ENCODE measurements around the gene FLII.
A peak's percentile ranks its signal among the peaks of the same experiment; 100 is the strongest.

Gene FLII

DNA sequence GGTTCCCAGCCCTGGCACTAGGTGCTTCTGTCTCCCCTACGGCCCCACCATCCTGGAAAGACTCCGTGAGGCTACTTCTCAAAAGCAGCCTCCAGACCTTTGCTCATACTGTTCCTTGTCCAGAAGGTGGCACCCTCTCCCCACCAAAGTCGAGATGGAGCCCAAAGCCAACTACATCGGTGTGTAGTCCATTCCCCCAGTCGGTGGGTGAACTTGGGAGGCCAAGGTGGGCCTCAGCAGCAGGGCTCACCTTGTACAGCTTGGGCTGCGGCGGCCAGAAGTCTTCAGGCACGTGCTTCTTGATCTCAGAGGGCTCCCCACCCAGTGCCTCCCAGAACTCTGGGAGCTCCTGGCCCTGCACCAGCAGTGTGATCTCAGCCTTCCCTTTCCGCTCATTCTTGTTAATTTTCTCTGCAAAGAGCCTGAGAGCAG is 10.2 kb downstream of the FLII start:
- peak in 41 of 42 donors; percentile 42 to 90 (median 76) for DNase-seq
- intact Hi-C loops (cut with DNase I): no loop called here

- intact Hi-C loops (cut with DNase I): no loop called here
These were observed 10.9 kb downstream of the FLII start for GRCh38 chr17:18247613-18248001.

DNA sequence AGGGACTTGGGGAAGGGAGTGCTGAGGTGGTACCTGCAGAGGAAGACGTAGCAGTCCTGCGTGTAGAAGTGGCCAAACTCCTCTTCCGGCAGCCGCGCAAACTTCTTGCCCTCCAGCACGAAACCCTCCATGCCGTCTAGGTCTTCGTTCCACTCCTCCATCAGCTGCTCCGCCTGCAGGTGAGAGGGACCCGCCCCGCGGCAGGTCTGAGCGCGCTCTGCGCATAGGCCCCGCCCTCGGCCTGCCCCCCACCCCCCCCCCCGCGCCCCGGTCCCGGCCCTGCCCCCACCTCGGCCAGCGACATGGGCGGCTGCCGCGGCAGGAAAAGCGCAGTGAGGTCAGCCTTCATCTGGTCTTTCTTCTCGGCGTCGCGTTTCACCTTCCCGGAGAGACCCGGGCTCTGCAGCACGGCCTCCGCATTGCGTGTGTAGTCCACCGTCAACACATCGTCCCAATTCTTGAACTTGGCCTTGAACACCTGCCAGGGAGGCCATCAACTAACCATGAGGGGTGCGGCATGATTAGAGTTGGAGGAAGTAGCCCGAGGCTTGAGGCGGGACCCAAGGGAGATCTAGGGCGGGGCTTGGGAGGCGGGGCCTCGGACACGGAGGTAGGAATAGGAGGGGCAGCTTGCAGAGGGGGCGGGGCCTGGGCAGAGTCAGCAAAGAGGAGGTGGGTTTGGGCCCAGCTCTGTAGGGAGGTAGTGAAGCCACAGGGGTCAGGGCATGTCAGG is 11.5 kb downstream of the FLII start:
- intact Hi-C loops (cut with DNase I): no loop called here
- peak in 4 of 42 donors; percentile 28 to 67 (median 42) for DNase-seq

More at GRCh38 chr17:18247613-18248001, 10.9 kb downstream of the FLII start:
- DNase-seq: peak in 39 of 42 donors; percentile 23 to 79 (median 56)

GRCh38 chr17:18246109-18246725 is 12.3 kb downstream of the FLII start:
- intact Hi-C loops (cut with DNase I): no loop called here

DNA sequence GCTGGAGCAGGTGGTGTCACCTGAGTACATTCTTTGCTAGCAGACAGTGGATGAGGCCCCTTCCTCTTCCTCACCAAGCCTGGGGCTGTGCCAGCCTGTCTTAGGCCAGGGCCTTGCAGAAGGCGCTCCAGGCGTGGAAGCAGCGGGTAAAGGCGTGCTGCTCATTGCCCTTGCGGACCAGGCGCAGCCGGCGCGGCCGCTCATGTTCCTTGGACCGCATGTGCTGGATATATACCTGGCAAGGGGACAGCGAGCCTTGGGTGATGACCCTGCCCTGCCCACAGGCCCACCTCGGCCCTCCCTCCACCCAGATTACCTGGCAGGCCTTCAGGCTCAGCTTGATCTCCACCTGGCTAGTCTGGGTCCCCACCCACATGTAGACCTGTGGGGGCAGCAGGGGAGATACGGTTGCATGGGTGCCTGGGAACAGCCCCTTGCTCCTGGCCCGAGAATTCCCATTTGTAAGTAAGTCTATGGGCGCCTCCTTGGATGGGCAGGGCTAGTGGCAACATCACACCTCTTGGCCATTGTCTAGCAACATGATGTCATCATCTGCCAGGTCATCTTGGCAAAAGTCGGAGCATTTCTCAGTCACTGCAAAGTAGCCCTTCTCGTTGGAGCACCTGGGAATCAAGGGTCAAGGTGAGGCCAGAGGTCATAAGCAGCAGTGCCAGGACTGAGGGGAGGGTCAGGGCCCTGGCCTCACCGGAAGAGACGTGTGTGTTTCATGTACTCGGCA is 13.3 kb downstream of the FLII start:
- intact Hi-C loops (cut with DNase I): no loop called here
- DNase-seq: no peak

More at GRCh38 chr17:18246109-18246725, 12.3 kb downstream of the FLII start:
- no peak for DNase-seq

DNA sequence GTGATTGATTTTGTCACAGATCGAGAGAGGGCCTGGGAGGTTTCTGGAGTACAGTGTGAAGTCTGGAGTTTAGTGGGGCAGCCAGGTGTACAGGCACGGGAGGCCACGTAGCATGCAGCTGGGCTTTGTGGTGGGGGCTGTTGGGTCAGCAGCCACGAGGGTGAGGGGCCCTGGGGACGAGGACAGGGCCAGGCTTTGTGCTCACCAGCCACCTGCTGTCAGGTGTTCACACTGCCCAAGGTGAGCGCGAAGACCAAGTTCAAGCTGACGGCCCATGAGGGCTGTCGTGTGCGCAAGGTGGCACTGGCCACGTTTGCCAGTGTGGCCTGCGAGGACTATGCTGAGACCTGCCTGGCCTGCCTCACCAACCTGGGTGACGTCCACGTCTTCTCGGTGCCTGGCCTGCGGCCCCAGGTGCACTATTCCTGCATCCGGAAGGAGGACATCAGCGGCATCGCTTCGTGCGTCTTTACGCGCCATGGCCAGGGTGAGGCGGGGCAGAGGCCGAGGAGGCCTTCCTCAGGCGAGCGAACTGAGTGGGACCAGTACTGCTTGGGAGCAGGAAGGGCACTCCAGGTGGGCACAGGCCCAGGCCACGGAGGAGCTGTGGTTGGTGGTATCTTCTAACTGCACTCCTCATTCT is 17.2 kb downstream of the FLII start:
- intact Hi-C loops (cut with DNase I): no loop called here
- no peak for DNase-seq

- intact Hi-C loops (cut with DNase I): no loop called here
- DNase-seq: no peak
These were observed 18.1 kb downstream of the FLII start for GRCh38 chr17:18240449-18240848.

GRCh38 chr17:18238299-18238698 is 20.2 kb downstream of the FLII start:
- intact Hi-C loops (cut with DNase I): no loop called here
- no peak for DNase-seq

DNA sequence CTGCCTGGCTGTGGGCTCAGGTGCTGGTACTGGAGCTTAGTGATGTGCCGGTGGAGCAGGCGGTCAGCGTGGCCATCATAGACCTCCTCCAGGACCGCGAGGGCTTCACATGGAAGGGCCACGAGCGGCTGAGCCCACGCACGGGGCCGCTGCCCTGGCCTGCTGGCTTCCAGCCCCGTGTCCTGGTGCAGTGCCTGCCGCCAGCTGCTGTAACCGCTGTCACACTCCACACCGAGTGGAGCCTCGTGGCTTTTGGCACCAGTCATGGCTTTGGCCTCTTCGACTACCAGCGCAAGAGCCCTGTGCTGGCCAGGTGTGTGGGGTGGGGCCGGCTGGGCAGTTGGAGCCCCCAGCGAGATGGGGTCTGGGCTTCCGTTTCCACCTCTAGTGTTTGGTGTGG is 21.1 kb downstream of the FLII start:
- no peak for DNase-seq
- intact Hi-C loops (cut with DNase I): no loop called here

DNA sequence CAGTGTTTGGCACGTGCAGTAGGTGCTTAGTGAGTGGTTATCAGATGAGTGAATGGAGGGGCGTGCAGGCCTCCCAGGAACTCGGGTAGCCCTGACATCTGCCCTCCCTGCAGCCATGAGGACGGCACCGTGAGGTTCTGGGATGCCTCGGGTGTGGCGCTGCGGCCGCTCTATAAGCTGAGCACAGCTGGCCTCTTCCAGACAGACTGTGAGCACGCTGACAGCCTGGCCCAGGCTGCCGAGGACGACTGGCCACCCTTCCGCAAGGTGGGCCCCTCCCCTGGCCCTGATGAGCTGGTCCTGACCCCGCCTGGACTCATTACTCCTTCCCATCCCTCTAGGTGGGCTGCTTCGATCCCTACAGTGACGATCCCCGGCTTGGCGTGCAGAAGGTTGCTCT is 22.0 kb downstream of the FLII start:
- no peak for DNase-seq
- intact Hi-C loops (cut with DNase I): no loop called here

GRCh38 chr17:18235743-18236256 is 22.7 kb downstream of the FLII start:
- no peak for DNase-seq
- intact Hi-C loops (cut with DNase I): no loop called here

DNA sequence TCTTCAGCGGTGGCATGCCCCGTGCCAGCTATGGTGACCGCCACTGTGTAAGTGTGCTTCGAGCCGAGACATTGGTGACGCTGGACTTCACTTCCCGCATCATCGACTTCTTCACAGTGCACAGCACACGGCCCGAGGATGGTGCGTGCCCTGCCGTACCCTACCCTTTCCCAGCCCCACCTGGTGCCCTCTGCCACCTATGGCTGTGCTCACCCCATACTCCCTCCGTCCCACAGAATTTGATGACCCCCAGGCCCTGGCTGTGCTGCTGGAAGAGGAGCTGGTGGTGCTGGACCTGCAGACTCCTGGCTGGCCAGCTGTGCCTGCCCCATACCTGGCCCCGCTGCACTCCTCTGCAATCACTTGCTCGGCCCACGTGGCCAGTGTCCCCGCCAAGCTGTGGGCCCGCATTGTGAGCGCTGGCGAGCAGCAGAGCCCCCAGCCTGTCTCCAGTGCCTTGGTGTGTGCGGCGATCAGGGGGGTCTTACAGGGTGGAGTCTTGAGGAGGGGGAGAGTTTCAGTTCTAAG is 23.6 kb downstream of the FLII start:
- DNase-seq: no peak
- intact Hi-C loops (cut with DNase I): no loop called here

DNA sequence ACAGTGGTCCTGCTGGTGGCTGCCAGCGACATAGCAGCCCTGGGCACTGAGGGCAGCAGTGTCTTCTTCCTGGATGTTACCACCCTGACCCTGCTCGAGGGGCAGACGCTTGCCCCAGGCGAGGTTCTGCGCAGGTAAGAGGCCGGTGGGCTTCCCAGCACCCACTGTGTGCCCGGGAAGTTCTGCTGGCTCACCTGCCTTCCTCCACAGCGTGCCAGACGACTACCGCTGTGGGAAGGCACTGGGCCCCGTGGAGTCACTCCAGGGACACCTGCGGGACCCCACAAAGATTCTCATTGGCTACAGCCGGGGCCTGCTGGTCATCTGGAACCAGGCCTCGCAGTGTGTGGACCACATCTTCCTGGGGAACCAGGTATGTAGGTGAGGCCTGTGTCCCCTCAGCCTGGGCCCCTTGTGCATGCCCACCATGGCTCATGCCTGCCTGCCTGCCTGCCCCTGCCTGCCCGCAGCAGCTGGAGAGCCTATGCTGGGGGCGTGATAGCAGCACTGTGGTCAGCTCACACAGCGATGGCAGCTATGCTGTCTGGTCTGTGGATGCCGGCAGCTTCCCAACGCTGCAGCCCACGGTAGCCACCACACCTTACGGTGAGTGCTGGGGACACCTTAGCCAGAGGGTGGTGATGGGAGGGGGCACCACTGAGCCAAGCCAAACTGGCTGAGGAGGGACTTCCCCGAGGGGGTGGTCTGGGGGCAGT is 24.6 kb downstream of the FLII start:
- intact Hi-C loops (cut with DNase I): no loop called here
- no peak for DNase-seq

DNA sequence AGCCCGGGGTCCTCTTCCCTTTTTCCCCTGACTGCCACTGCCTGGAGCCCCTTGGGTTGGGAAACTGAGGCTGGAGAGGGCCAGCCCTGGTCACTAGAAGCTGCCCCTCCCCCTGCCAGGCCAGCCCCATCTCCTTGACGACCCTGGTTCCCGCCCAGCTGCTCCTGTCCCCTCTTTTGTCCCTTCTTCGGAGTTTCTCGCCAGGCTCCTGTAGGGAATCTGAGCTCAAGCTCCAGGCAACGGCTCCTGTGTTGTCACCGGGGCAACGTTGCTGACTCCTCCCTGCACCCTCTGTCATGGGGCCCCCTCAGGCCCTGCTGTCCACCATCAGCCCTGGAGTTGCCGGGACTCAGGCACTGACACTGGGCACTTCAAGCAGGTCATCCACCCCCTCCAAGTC is 27.4 kb downstream of the FLII start:
- intact Hi-C loops (cut with DNase I): no loop called here
- peak in 14 of 42 donors; percentile 22 to 59 (median 46) for DNase-seq

DNA sequence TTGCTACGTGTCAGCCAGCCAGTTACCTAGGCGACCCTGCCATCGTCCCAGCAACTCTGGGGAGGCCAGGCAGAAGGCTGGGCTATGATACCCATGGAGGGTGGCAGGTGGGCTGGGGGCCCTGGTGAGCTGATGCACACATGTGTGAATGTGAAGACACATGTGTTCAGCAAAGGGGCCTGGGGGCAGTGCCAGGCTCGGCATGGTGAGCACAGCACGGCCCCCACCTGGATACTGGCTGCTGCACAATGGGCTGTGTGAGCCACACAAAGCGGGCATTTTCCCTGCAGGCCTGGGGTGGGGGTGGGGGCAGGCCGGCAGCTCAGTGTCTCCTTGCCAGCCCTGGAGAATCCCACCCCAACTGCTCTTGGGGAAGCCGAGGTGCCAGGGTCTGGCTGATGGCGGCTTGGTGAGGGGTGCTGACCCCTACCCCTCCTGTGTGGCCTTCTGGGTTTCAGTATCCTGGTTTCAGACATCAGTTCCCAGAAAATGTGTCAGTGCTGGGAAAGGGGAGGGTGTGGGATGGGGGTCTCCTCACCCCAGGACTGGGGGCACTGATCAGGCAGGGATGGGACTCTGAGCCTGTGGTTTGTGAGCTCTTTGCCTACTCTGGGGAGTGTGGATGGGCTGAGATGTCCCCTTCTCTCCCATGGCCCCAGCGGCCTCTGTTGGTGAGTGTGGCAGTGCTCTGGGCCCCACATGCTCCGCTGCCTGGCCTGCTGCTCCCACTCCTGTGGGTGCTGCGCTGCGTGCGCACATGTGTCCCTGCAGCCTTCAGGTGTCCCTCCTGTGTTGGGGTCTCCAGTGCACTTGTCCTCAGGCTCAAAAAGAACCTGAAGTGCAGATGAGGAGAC is 28.0 kb downstream of the FLII start:
- peak; percentile 58 to 91 (median 80) for DNase-seq
- intact Hi-C loops (cut with DNase I): no loop called here

DNA sequence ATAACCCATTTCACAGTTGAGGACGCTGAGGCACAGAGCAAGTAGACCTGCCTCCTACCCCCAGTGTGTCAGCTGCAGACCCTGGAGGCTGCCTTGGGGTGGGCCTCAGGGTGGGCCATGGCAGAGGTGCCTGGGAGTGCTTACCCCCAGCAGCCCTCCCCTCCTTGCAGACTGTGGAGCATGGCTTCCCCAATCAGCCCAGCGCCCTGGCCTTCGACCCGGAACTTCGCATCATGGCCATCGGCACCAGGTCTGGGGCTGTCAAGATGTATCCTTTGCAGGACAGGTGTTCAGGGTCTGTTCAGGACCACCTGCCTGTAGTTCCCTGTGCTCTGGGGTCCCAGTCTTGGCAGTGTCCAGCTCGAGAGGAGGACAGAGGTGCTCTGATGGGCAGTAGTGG is 28.8 kb downstream of the FLII start:
- intact Hi-C loops (cut with DNase I): no loop called here
- DNase-seq: no peak

DNA sequence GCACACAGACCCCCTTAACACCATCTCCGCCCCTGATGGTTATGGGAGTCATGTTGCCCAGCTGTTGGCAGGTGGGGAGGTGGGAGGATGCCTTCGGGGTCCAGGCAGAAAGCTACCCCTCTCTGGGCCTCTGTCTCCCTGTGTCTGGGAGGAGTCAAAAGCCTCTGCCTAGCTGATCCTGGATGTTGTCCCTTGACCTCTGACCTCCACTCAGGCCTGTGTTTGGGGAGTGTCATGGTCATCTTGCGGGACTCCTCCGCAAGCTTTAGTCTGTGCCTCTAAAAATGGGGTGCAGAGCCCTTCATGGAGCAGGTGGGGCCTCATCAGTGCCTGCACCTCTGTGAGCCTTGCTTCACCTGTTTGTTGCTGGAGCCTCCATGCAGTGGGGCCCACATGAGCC is 29.3 kb downstream of the FLII start:
- intact Hi-C loops (cut with DNase I): no loop called here
- DNase-seq: no peak
